OCI-M1 (cell line): ENCODE measurements around the gene FRG2.
"Not testable (repeated sequence)": the region's sequence is repeated elsewhere in the genome, so short reads cannot be mapped to it uniquely, and the experiment has no call there.

ENCODE experiments used
- DNase-seq: peaks from one replicate; lab custom pipeline; 2025; lab: John Stamatoyannopoulos, UW

FRG2 gene

GRCh38 chr4:190027156-190027555 is at the start of gene FRG2:
FRG2 (minus strand) TSS chr4:190027256; CDS start chr4:190027204, 52 bp downstream.
- not testable (repeated sequence) for DNase-seq

DNA sequence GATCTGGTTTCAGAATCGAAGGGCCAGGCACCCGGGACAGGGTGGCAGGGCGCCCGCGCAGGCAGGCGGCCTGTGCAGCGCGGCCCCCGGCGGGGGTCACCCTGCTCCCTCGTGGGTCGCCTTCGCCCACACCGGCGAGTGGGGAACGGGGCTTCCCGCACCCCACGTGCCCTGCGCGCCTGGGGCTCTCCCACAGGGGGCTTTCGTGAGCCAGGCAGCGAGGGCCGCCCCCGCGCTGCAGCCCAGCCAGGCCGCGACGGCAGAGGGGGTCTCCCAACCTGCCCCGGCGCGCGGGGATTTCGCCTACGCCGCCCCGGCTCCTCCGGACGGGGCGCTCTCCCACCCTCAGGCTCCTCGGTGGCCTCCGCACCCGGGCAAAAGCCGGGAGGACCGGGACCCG is 41.3 kb upstream of the FRG2 start:
- DNase-seq = not testable (repeated sequence)

GRCh38 chr4:190064805-190065204 is 37.7 kb upstream of the FRG2 start:
- not testable (repeated sequence) for DNase-seq

GRCh38 chr4:190064342-190064741 is 37.3 kb upstream of the FRG2 start, which contains the start of gene DBET:
DBET (plus strand) TSS chr4:190064502.
- DNase-seq = not testable (repeated sequence)

DNA sequence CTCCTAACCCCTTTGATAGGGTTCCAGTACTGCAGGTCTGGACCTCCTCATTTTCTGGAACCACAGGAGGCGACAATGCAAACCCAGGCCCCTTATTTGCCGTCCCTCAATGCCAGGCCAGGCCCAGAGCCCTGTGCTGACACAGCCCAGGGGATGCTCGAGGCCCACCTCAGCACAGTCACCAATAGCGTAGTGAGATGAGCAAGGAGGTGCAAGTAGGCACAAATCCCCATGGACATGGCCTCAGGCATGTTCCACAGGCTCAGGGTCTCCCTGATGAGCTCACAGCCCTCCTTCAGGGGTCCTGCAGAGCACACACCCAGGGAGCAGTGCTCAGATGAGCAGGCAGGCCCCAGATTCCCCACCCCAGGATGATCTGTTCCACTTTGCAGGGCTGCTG is 31.9 kb upstream of the FRG2 start:
- not testable (repeated sequence) for DNase-seq

DNA sequence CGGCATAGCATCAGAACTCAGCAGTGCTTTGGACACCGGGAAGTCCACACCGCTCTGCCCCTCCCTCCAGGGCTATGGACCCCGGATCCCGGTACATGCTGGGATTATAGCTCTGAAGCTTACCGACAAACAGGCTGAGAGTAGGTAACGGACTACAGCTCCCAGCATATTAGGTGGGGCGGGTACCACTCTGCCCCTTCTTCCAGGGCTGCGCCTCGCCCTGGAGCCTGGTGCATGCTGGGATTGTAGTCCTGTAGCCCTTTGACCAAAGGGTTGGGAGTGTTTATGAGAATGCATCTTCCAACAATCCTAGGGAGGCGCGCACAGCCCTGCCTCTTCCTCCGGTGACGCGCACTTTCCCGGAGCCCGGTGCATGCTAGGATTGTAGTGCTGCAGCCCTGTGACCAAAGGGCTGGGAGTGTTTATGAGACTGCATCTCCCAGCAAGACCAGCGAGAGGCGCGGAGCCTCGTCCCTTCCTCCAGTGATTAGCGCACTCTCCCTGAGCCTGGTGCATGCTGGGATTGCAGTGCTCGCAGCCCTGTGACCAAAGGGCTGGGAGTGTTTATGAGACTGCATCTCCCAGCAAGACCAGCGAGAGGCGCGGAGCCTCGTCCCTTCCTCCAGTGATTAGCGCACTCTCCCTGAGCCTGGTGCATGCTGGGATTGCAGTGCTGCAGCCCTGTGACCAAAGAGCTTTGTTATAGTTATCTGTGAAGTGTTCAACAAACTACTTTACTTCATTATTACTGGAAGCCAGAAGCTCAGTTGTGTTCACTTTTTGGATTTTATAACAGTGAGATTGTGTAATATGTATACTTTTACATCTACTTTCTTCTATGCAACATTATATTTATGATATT is 22.6 kb upstream of the FRG2 start:
- DNase-seq = not testable (repeated sequence)

DNA sequence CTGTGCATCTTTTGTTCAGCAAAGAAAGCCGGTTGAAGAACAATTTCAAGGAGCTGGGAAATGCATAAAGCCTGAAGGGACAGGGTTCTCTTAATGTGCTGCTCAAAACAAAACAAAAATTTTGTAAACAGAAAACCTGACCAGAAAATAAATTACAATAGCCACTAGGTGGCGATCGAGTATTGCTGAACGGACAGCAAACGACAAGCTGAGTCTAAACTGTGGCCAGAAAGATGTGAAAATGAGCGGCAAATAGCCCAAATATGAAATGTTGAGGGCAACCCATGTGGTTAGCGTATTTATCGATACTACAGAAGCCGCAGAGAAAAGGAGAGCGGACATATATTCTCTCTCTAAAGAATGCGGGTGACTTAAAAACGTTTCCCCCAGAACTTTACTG is 20.6 kb upstream of the FRG2 start:
- not testable (repeated sequence) for DNase-seq

- not testable (repeated sequence) for DNase-seq
Observed at GRCh38 chr4:190040873-190041272, 13.8 kb upstream of the FRG2 start.

- DNase-seq = not testable (repeated sequence)
Observed at GRCh38 chr4:190037704-190038388, 10.8 kb upstream of the FRG2 start.

DNA sequence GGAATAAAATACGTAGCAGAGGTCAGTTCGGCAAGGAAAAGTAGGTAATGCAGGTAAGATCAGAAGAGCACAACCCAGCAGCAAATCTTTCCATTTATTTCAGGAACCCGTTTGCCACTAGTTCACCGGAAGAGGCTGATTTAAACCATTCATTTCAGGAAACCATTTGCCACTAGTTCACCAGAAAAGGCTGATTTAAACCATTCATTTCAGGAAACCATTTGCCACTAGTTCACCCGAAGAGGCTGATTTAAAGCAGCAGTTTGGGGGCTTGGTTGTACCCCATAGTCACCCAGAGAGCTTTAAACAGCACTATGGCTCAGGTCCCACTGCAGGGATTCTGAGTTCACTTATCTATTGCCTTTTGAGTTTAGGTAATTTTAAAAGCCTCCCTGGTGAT is 4.2 kb upstream of the FRG2 start:
- not testable (repeated sequence) for DNase-seq

DNA sequence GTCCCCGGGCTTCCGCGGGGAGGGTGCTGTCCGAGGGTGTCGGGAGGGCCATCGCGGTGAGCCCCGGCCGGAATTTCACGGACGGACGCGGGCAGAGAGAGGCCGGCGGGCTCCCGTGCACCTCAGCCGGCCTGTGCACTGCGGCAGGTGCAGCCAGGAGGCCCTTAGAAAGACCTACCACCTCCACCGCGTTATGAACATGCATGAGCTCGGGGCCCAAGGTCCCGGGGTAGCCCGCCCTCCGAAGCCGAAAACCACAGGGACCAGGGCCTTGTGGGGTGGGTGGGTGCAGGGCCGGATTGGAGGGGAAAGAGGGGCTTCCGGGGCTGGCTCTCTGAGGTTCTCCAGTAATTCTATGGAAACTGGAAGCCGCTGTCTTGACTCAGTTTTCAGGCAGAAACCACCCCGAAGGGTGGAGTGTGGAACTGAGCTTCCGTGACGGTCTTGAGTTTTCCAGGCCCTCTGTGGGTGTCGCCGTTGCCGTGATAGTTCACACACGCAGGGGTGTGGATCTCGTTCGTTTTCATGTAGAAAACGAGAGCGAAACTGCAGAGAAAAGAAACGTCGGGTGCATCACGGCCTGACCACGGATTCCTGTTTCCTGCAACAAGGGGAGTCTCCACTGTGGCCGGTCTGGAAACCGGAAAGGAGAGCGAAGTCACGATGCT is 4.3 kb downstream of the FRG2 start:
- not testable (repeated sequence) for DNase-seq

DNA sequence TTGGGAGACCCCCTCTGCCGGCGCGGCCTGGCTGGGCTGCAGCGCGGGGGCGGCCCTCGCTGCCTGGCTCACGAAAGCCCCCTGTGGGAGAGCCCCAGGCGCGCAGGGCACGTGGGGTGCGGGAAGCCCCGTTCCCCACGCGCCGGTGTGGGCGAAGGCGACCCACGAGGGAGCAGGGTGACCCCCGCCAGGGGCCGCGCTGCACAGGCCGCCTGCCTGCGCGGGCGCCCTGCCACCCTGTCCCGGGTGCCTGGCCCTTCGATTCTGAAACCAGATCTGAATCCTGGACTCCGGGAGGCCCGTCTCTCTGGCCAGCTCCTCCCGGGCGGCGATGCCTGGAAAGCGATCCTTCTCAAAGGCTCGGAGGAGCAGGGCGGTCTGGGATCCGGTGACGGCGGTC is 5.1 kb downstream of the FRG2 start:
- not testable (repeated sequence) for DNase-seq

- DNase-seq = no peak
Observed at GRCh38 chr4:190020790-190021717, 6.0 kb downstream of the FRG2 start.

- DNase-seq = not testable (repeated sequence)
Observed at GRCh38 chr4:190019859-190020463, 7.1 kb downstream of the FRG2 start.

DNA sequence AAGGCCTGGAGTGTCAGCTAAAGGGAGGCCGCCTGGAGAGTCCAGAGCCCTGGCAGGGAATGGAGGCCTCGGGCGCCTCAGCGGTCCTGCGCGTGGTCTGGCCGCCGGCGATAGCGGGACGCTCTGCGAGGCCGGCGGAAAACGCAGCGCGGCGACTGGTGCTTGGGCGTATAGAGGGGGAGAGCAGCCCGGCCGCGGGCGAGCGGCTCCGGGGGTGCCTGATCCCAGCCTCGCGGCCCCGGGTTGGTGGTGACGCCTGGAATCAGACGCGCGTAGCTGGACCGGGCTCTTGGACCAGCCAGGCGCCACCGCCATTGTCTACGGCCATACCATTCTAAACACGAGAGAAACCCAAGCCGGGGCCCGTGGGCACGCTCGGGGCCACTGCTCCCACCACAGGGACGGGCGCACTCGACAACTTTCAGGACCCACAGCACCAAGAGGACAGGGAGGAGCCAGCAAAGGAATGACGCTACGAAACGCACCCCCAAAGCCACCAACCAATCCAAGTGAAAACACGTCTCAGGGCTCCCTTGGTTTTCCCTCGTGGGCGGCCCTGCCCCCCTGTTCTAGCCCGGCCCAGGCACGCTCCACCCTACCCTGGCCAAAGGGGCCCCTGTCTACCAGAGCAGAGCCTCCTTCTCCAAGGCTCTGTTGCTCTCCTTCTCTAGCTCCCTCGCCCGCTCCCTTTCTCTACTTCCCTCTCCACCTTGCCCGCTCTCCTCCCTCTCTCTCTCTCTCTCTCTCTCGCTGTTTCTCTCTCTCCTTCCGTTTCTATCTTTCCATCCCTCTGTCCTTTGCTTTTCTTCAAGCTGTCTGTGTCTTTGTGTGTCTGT is 7.8 kb downstream of the FRG2 start:
- no peak for DNase-seq

DNA sequence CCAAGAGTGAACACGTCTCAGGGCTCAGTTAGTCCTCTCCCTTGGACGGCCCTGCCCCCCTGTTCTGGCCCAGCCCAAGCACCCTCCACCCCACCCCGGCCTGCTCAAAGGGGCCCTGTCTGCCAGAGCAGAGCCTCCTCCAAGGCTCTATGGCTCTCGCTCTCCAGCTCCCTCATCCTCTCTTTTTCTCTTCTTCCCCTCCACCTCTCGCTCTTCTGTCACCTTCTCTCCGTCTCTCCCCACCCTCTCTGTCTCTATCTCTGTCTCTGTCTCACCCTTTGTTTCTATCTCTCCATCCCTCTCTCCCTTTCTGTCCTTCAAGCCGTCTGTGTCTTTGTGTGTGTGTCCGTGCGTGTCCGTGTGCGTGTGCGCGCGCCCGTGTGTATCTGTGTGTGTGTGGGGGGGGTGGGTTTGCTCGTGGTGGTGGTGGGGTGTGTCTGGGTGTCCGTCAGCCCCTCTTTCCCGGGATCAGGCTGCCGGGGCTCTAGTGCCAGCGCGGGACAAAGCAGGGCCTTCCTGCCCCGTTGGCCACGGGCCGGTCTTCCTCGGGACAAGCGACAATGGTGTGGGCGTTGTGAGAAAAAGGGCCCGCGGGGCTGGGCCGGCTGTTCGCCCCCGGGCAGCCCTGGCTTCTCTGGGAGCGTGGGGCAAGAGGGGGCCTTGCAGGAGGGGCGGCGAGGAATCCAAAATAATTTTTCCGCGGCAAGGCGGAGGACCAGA is 8.7 kb downstream of the FRG2 start:
- no peak for DNase-seq

- DNase-seq = no peak
Observed at GRCh38 chr4:190017357-190018200, 9.5 kb downstream of the FRG2 start.
